GM12891 (cell line): Measurements from ENCODE around the gene ZDHHC7.

Source experiments
- POLR2A ChIP-seq: IDR thresholded peaks from 2 replicates; pipeline ENCODE4 v1.6.1; 2011; ENCODE audit warnings: low read depth, low read length, control low read depth
- POLR2AphosphoS5 ChIP-seq: IDR thresholded peaks from 2 replicates; pipeline ENCODE4 v1.6.1; 2011; ENCODE audit warnings: low read depth, low read length, control low read depth
- SPI1 ChIP-seq: IDR thresholded peaks from 2 replicates; pipeline ENCODE4 v1.6.1; 2011; ENCODE audit warnings: low read depth, low read length, control low read depth
- TAF1 ChIP-seq: IDR thresholded peaks from 2 replicates; pipeline ENCODE4 v1.6.1; 2011; ENCODE audit warnings: low read depth, low read length, control low read depth

- no peak for TF ChIP-seq TAF1
- no peak for TF ChIP-seq POLR2A
- no peak for TF ChIP-seq POLR2AphosphoS5
- TF ChIP-seq SPI1: no peak
These were observed 51.4 kb downstream of the ZDHHC7 start for GRCh38 chr16:84959784-84960417.
